Measurements from ENCODE around the gene UVSSA. TPM values are rescaled to one million over a fixed set of nuclear protein-coding genes. Genes with fewer than 3 reads are reported as not detected.

The UVSSA gene
- total RNA-seq, 1 donor from 2014 or later = 32.4 TPM

GRCh38 chr4:1339489-1339888 lies 7.5 kb upstream of the UVSSA start:
- TF ChIP-seq, protein P1, sequence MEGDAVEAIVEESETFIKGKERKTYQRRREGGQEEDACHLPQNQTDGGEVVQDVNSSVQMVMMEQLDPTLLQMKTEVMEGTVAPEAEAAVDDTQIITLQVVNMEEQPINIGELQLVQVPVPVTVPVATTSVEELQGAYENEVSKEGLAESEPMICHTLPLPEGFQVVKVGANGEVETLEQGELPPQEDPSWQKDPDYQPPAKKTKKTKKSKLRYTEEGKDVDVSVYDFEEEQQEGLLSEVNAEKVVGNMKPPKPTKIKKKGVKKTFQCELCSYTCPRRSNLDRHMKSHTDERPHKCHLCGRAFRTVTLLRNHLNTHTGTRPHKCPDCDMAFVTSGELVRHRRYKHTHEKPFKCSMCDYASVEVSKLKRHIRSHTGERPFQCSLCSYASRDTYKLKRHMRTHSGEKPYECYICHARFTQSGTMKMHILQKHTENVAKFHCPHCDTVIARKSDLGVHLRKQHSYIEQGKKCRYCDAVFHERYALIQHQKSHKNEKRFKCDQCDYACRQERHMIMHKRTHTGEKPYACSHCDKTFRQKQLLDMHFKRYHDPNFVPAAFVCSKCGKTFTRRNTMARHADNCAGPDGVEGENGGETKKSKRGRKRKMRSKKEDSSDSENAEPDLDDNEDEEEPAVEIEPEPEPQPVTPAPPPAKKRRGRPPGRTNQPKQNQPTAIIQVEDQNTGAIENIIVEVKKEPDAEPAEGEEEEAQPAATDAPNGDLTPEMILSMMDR (conservative IDR thresholded peaks at IDR 0.05) = no peak
- Mint-ChIP-seq H3K4me1 (ENCODE audit: unreplicated experiment) (peaks cover 1% of the 10 kb centered on the region), H3K9me3 (no peaks in the 10 kb centered on the region), H3K27me3 (no peaks in the 10 kb centered on the region), H3K27ac (no peak overlapping the region), H3K4me3 (no peak overlapping the region), H3K36me3 (peaks cover 42% of the 10 kb centered on the region)
- DNase-seq (ENCODE audit: extremely low spot score, unreplicated experiment) = no peak

GRCh38 chr4:1340181-1340747 lies 6.7 kb upstream of the UVSSA start:
- H3K4me3 Mint-ChIP-seq = no peak overlapping the region
- peaks cover 36% of the 10 kb centered on the region for H3K36me3 Mint-ChIP-seq
- no peak overlapping the region for H3K27ac Mint-ChIP-seq

GRCh38 chr4:1340861-1341260 lies 6.1 kb upstream of the UVSSA start:
- H3K27me3 Mint-ChIP-seq = no peaks in the 10 kb centered on the region
- peaks cover 36% of the 10 kb centered on the region for H3K36me3 Mint-ChIP-seq
- peaks cover 12% of the 10 kb centered on the region for H3K4me1 Mint-ChIP-seq (ENCODE audit: unreplicated experiment)
- TF ChIP-seq, protein P1 (conservative IDR thresholded peaks at IDR 0.05) = no peak
- H3K9me3 Mint-ChIP-seq = no peaks in the 10 kb centered on the region
- no peak overlapping the region for H3K27ac Mint-ChIP-seq
- no peak for DNase-seq (ENCODE audit: extremely low spot score, unreplicated experiment)
- H3K4me3 Mint-ChIP-seq = no peak overlapping the region

More at GRCh38 chr4:1340181-1340747, 6.7 kb upstream of the UVSSA start:
- Mint-ChIP-seq H3K9me3 (no peaks in the 10 kb centered on the region), H3K27me3 (no peaks in the 10 kb centered on the region), H3K4me1 (ENCODE audit: unreplicated experiment) (peaks cover 9% of the 10 kb centered on the region)
- TF ChIP-seq, protein P1 (conservative IDR thresholded peaks at IDR 0.05) = no peak
- no peak for DNase-seq (ENCODE audit: extremely low spot score, unreplicated experiment)

- Mint-ChIP-seq H3K36me3 (peaks cover 28% of the 10 kb centered on the region), H3K4me3 (no peak overlapping the region), H3K9me3 (no peaks in the 10 kb centered on the region), H3K27me3 (no peaks in the 10 kb centered on the region), H3K4me1 (ENCODE audit: unreplicated experiment) (peaks cover 12% of the 10 kb centered on the region), H3K27ac (no peak overlapping the region)
- no peak for DNase-seq (ENCODE audit: extremely low spot score, unreplicated experiment)
- TF ChIP-seq, protein P1 (conservative IDR thresholded peaks at IDR 0.05) = no peak
Measured at GRCh38 chr4:1342003-1342402, 5.0 kb upstream of the UVSSA start.

GRCh38 chr4:1344696-1345095 lies 2.3 kb upstream of the UVSSA start:
- TF ChIP-seq, protein P1 (conservative IDR thresholded peaks at IDR 0.05) = no peak
- H3K27ac Mint-ChIP-seq = peak overlapping the region; percentile 92
- no peaks in the 10 kb centered on the region for H3K27me3 Mint-ChIP-seq
- peaks cover 13% of the 10 kb centered on the region for H3K36me3 Mint-ChIP-seq
- no peak for DNase-seq (ENCODE audit: extremely low spot score, unreplicated experiment)
- peaks cover 28% of the 10 kb centered on the region for H3K4me1 Mint-ChIP-seq (ENCODE audit: unreplicated experiment)
- no peaks in the 10 kb centered on the region for H3K9me3 Mint-ChIP-seq
- H3K4me3 Mint-ChIP-seq = peak overlapping the region; percentile 85

Measured in type B pancreatic cell (in vitro differentiated cells).